Activated CD4-positive, alpha-beta memory T cell treated with anti-CD3 and anti-CD28 coated beads, Interleukin-2, amount 10 ng/mL, durations not matched to agents 7 days and 5 days (primary cell): Measurements from ENCODE around the gene TENT5D. TPM values are rescaled to one million over a fixed set of nuclear protein-coding genes. Genes with fewer than 3 reads are reported as not detected.

Experiments
- CTCF ChIA-PET: fragments of 350-600 bp; sonication (Branson Sonifier 250); formaldehyde crosslinking; loops from one replicate; lab custom pipeline; 2021; ENCODE audit warnings: antibody characterized with exemption, inconsistent platforms; lab: Charles Lee
- POLR2A ChIA-PET: fragments of 350-600 bp; sonication (Branson Sonifier 250); formaldehyde crosslinking; loops from one replicate; lab custom pipeline; 2021; ENCODE audit warnings: antibody characterized with exemption; lab: Charles Lee
- DNase-seq: peaks from one replicate; pipeline ENCODE4 v3.0.0-alpha.2; 2020
- H3K27ac Mint-ChIP-seq: one replicate; pipeline ENCODE4 v1.8.0; 2021; ENCODE audit warnings: mild to moderate bottlenecking, mixed read lengths
- H3K27me3 Mint-ChIP-seq: one replicate; pipeline ENCODE4 v1.8.0; 2021; ENCODE audit warnings: mixed read lengths
- H3K36me3 Mint-ChIP-seq: one replicate; pipeline ENCODE4 v1.8.0; 2021; ENCODE audit warnings: low read depth, mixed read lengths
- H3K4me1 Mint-ChIP-seq: one replicate; pipeline ENCODE4 v1.8.0; 2021; ENCODE audit warnings: mixed read lengths
- H3K4me3 Mint-ChIP-seq: one replicate; pipeline ENCODE4 v1.8.0; 2021; ENCODE audit warnings: mild to moderate bottlenecking, mixed read lengths
- H3K9me3 Mint-ChIP-seq: one replicate; pipeline ENCODE4 v1.8.0; 2021; ENCODE audit warnings: mixed read lengths
- total RNA-seq, 2 experiments: library from RNA; stranded (reverse); gene quantifications; one replicate each; pipeline ENCODE4 v1.2.3, GENCODE V29; 2021

TENT5D gene
- total RNA-seq, 2 experiments from 2014 or later, result not detected

- no peaks in the 10 kb centered on the region for H3K9me3 Mint-ChIP-seq
These were observed 68.9 kb downstream of the TENT5D start for GRCh38 chrX:80489166-80489565.

More at GRCh38 chrX:80489166-80489565, 68.9 kb downstream of the TENT5D start:
- Mint-ChIP-seq H3K4me3 (no peak overlapping the region), H3K27me3 (no peaks in the 10 kb centered on the region), H3K4me1 (no peaks in the 10 kb centered on the region), H3K27ac (no peak overlapping the region), H3K36me3 (no peaks in the 10 kb centered on the region)
- no peak for DNase-seq
- ChIA-PET CTCF (no interaction called here), POLR2A (no interaction called here)
